K562 (cell line): Measurements from ENCODE around the gene KLK15. TPM values are rescaled to one million over a fixed set of nuclear protein-coding genes. Genes with fewer than 3 reads are reported as not detected.

ENCODE experiments used
- BRCA1 ChIP-seq, 2 experiments: fragments of 450-650 bp in 1 of 2; sonication (generic) in 1 of 2; formaldehyde crosslinking in 1 of 2; IDR thresholded peaks; 2 replicates each; pipeline versions ENCODE4 v1.5.0 to v1.6.1; 2017 to 2020; ENCODE audit warnings: mild to moderate bottlenecking in 1 of 2, missing genetic modification reagents in 1 of 2
- FUS ChIP-seq: fragments of 200-400 bp; formaldehyde crosslinking; optimal IDR thresholded peaks from 2 replicates; pipeline ENCODE3; 2017; ENCODE audit warnings: low read depth, low read length
- HNRNPL ChIP-seq: fragments of 200-400 bp; formaldehyde crosslinking; IDR thresholded peaks from 2 replicates; pipeline ENCODE4 v1.6.1; 2017; ENCODE audit warnings: low read depth, mild to moderate bottlenecking, low read length
- KAT7 ChIP-seq: sonication (generic); formaldehyde crosslinking; IDR thresholded peaks from 2 replicates; pipeline ENCODE4 v1.8.0; 2022; ENCODE audit warnings: missing genetic modification reagents, mild to moderate bottlenecking, borderline replicate concordance
- PML ChIP-seq: IDR thresholded peaks from 2 replicates; pipeline ENCODE4 v1.6.1; 2012; ENCODE audit warnings: low read length, inconsistent platforms
- ZNF830 ChIP-seq: fragments of 250-450 bp; sonication (Bioruptor Pico); IDR thresholded peaks from 2 replicates; pipeline ENCODE4 v1.5.0; 2021; ENCODE audit warnings: mild to moderate bottlenecking
- polyA plus RNA-seq, 8 experiments: library from polyadenylated mRNA; depleted of rRNA in 4 of 8; stranded (reverse) in 5 of 8; unstranded in 3 of 8; fragments of >200 nt; fragmentation: Nextera tagmentation in 2 of 8; fragmentation: Illumina TruSeq in 1 of 8; extraction: Ambion mirVana in 2 of 8; extraction: Trizol in 1 of 8; gene quantifications; 2 replicates each; pipeline versions ENCODE4 v1.2.1 to v1.2.3, GENCODE V29; 2011 to 2014; ENCODE audit warnings: inconsistent platforms in 1 of 8, missing spikeins in 1 of 8
- total RNA-seq, 7 experiments: library from RNA; depleted of rRNA in 6 of 7; stranded (reverse); fragments of >200 nt in 6 of 7; fragmentation: Illumina TruSeq in 2 of 7; extraction: Trizol in 2 of 7; gene quantifications; 2 replicates each; pipeline versions ENCODE4 v1.2.1 to v1.2.3, GENCODE V29; 2011 to 2021; ENCODE audit warnings: low replicate concordance in 1 of 7
- TF ChIP-seq, protein P1 (sequence below), 2 experiments: fragments of 450-650 bp; IDR thresholded peaks; 2 replicates each; pipeline ENCODE4 v1.6.1; 2018; ENCODE audit warnings: mild to moderate bottlenecking in 2 of 2, low read depth in 1 of 2; ENCODE audit not compliant: partially characterized antibody in 2 of 2

The KLK15 gene
- total and polyA plus RNA-seq, 9 of the 15 experiments (the other 6 are each of a cell fraction or from before 2014, with no cell fraction given), result not detected

DNA sequence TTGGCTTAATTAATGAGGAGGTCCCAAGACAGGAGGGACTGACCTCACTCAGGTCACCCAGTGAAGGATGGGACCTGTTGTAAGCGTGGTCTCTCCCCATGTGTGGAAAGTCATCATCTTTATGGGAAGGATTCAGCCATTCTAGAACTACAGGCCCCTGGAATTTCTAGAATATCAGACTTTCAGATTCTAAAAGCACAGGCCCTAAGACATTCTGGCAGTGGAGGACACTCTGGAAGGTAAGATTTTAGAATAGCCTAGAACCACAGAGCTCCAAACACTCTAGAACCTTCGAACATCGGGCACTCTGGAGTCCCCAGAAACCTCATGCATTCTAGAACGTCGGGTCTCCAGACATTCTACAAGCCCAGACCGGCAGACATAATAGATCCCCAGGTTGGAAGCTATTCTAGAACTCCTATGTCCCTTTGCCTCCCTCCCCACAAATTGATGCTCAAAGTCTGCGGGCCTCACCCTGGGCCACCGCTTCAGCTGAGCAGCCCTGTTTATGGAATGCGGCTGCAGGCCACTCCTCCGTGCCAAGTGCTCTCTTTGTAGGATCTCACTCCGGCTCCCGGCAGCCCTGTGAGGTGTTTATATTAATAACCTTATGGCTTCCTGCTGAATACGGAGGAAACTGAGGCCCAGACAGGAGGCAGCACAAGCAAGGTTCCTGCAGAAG, 1.9 kb upstream of the KLK15 start (continued):
- TF ChIP-seq HNRNPL (no peak), KAT7 (peak; percentile 11; the same call in 1 of the 2 replicates), ZNF830 (CRISPR knock-in tag) (no peak), BRCA1 (IDR thresholded peaks at IDR 0.05) (no peak), BRCA1 (CRISPR knock-in tag; IDR thresholded peaks at IDR 0.05) (no peak), FUS (no peak), PML (0 out of 2 replicates have a peak, but pooled peaks have one; percentile 18)
- TF ChIP-seq, protein P1, sequence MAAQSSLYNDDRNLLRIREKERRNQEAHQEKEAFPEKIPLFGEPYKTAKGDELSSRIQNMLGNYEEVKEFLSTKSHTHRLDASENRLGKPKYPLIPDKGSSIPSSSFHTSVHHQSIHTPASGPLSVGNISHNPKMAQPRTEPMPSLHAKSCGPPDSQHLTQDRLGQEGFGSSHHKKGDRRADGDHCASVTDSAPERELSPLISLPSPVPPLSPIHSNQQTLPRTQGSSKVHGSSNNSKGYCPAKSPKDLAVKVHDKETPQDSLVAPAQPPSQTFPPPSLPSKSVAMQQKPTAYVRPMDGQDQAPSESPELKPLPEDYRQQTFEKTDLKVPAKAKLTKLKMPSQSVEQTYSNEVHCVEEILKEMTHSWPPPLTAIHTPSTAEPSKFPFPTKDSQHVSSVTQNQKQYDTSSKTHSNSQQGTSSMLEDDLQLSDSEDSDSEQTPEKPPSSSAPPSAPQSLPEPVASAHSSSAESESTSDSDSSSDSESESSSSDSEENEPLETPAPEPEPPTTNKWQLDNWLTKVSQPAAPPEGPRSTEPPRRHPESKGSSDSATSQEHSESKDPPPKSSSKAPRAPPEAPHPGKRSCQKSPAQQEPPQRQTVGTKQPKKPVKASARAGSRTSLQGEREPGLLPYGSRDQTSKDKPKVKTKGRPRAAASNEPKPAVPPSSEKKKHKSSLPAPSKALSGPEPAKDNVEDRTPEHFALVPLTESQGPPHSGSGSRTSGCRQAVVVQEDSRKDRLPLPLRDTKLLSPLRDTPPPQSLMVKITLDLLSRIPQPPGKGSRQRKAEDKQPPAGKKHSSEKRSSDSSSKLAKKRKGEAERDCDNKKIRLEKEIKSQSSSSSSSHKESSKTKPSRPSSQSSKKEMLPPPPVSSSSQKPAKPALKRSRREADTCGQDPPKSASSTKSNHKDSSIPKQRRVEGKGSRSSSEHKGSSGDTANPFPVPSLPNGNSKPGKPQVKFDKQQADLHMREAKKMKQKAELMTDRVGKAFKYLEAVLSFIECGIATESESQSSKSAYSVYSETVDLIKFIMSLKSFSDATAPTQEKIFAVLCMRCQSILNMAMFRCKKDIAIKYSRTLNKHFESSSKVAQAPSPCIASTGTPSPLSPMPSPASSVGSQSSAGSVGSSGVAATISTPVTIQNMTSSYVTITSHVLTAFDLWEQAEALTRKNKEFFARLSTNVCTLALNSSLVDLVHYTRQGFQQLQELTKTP (IDR thresholded peaks at IDR 0.05; ENCODE audit: low read depth in 1 of 2, partially characterized antibody in 2 of 2), result no peak
